GM12873 (cell line): Measurements from ENCODE around the gene RAB33B.

ENCODE experiments used
- TF ChIP-seq, protein P1 (sequence below): IDR thresholded peaks from 2 replicates; pipeline ENCODE4 v1.5.1; 2012; ENCODE audit warnings: low read depth, mild to moderate bottlenecking, moderate library complexity, low read length, control low read depth; ENCODE audit not compliant: insufficient read depth; ENCODE audit errors: missing control alignments

The RAB33B gene

DNA sequence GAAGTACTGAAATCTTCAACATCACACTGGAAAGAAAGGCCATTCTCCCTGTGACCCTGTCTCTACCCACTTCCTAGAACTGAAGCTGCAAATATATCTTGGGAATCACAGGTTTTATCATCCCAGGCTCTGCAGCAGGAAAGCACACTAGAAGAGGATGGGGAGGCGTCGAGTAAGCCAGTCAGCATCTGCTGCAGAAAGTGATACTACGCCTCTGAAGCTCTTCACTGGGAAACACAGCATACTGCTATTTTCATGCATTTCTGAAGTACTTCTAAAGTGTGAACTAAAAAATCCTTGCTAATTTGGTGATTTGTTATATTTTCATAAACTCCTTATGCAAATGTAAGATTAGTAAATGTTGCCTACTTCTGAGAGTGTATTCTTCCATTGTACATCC lies 29.1 kb downstream of the RAB33B start:
- TF ChIP-seq, protein P1, sequence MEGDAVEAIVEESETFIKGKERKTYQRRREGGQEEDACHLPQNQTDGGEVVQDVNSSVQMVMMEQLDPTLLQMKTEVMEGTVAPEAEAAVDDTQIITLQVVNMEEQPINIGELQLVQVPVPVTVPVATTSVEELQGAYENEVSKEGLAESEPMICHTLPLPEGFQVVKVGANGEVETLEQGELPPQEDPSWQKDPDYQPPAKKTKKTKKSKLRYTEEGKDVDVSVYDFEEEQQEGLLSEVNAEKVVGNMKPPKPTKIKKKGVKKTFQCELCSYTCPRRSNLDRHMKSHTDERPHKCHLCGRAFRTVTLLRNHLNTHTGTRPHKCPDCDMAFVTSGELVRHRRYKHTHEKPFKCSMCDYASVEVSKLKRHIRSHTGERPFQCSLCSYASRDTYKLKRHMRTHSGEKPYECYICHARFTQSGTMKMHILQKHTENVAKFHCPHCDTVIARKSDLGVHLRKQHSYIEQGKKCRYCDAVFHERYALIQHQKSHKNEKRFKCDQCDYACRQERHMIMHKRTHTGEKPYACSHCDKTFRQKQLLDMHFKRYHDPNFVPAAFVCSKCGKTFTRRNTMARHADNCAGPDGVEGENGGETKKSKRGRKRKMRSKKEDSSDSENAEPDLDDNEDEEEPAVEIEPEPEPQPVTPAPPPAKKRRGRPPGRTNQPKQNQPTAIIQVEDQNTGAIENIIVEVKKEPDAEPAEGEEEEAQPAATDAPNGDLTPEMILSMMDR: no peak

DNA sequence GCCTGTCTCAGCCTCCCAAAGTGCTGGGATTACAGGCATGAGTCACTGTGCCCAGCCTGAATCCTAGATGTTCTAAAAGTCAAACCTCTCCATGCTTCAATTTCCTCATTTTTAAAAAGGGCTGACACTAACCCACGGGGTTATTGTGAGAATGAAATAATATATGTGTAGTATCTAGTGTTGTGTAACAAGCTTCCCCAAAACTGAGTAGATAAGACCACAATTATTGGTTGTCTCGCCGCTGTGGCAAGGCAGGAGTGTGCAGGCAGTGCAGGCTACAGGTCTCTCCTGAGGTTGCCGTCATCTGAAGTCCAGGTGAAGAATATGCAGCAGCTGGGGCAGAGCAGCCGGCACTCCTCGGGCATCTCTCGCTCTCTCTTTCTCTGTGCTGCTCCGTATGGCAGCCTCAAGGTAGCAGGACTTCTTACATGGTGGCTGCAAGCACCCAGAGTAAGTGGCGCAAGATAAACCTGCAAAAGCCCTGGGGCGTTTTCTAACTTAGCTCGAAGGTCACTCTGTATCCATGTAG lies 30.9 kb downstream of the RAB33B start:
- TF ChIP-seq, protein P1: no peak

DNA sequence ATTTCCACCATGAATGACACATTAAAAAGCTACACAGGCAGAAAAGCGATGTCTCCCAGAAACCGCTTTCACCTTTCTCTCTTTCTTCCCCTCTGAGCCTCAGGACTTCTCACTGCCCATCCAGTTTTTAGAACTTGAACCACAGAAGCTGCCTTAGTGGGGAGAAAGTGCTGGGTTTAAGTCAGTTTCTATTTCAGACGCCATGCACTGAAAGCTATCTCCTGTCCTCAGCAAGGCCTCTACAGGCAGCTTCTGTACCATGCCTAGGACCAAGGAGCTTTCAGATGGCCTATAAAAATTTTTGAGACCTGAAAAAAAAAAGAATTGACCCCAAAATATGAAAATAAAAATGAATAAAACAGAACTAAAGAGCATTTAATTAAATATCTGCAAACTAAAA lies 34.5 kb downstream of the RAB33B start:
- TF ChIP-seq, protein P1: no peak

DNA sequence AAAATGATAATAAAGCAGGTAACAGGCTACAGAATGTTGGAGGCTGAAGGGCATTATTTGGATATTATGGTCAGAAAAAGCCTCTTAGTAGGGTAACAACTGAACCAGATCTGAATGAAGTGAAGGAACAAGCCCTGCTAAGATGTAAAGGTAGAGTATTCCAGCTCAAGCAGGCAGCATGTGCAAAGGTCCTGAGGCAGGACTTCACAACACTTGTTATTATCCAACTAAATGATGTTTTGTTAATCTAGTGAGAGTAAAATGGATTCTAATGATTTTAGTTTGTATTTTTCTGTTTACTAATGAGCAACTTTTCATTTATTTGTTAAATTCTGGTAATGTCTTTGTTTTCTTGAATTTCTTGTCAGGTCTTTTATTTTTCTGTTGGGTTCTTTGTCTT lies 35.7 kb downstream of the RAB33B start:
- TF ChIP-seq, protein P1: no peak

DNA sequence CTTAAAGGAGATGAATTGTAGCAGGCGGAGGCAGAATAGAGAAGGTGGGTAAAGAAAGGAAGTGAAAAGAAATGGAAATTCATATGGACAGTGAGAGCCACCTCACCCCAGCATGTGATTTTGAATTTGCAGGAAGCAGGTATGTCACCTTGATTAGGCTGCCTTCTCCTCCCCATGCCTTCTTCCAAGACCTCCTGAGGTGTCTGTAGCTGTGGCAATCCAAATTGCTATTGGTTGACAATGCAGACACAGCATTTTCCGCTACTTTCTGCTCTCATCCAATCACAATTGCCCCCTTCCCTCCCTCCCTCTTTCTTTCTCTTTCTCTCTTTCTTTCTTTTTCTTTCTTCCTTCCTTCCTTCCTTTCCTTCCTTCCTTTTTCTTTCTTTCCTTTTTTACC lies 38.5 kb downstream of the RAB33B start:
- TF ChIP-seq, protein P1: no peak

DNA sequence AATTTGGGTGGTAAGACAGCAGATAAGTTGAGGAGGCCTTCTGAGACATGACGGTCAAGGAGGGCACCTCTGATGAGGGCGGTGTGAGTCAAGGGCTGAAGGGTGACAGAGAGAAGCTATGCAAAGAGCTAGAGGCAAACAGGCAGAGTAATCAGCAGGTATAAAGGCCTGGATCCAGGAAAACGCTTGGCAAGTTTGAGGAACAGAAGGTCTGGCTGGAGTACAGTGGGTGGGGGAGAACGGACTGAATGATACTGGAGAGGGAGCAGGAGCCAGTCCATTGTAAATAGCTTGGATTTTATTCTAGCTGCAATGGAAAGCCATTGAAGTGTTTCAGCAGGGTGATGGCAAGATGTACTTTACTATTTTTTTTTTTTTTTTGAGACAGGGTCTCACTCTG lies 39.3 kb downstream of the RAB33B start:
- TF ChIP-seq, protein P1: no peak

DNA sequence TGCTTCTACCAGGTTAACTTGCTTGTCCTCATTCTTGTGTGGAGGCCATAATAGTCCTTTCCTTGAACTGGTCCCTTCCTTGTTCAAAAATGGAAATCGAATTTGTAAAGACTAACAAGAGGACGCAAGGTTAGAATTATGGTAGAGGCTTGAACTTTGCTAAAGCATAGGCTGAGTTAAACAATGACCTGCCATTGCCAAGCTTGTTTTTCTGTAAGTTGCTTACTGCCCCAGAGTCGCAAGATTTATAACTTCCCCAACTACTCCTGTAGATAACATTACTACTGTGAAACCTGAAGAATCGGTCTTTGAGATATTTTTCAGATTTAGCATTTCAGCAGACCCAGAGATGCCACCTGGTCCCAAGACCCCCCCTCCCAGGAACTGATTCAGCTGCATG lies 45.3 kb downstream of the RAB33B start:
- TF ChIP-seq, protein P1: no peak
